ENCODE measurements around the gene NOTCH4.
A peak's percentile ranks its signal among the peaks of the same experiment; 100 is the strongest.

The NOTCH4 gene

DNA sequence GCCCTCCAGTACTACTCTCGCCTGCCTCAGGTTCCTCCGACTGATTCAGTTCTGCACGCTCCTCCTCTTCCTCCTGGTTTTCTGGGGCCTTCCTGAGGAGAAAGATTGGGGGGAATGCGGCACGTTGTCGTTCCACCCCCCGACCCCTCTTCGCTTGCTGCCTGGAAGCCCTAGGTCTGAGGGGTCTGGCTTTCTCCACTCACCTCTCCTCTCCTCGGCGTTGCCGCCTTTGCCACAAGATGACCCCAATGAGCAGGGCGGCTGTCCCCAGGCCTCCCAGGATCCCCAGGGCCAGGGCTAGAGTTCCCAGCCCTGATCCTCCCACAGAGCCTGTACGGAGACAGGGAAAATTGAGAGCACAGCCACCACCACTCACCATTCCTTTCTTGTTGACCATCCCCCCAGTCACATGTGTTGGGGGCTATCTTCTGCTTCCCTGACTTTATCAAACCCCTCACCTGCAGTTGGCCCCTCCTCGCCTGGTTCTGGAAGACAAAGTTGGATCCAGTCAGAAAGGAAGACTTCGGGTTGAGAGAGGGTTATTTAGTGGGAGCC lies 42.6 kb downstream of the NOTCH4 start:
- no peak overlapping the region for H3K18ac ChIP-seq (ENCODE audit: low read length)
- H3K4me2 ChIP-seq (ENCODE audit: insufficient read depth, low read length, poor library complexity, severe bottlenecking), result no peak overlapping the region
- H3K23ac ChIP-seq (ENCODE audit: low read depth, low read length, poor library complexity), result no peak overlapping the region
- H3K9ac ChIP-seq (ENCODE audit: low read depth, low read length, poor library complexity), result no peak overlapping the region
- no peaks in the 10 kb centered on the region for H3K79me1 ChIP-seq (ENCODE audit: low read depth, low read length)
- no peak overlapping the region for H2BK15ac ChIP-seq (ENCODE audit: low read length)
- H2BK120ac ChIP-seq (ENCODE audit: low read depth, low read length), result no peak overlapping the region
- DNase-seq (ENCODE audit: low spot score), result no peak
- H2BK12ac ChIP-seq (ENCODE audit: low read length), result no peak overlapping the region
- peaks cover 25 to 55% of the 10 kb centered on the region in 2 donors for H3K36me3 ChIP-seq (replicated peaks in 1 of 2; ENCODE audit: control insufficient read depth in 2 of 2, insufficient read depth in 2 of 2, low read length in 2 of 2)
- H2AFZ ChIP-seq (ENCODE audit: low read length), result no peak overlapping the region
- H4K91ac ChIP-seq (ENCODE audit: low read depth, low read length, poor library complexity), result no peak overlapping the region
- no peak overlapping the region for H3K4ac ChIP-seq (ENCODE audit: low read length)
- H2BK5ac ChIP-seq (ENCODE audit: low read length), result no peak overlapping the region
- H3K9me3 ChIP-seq (replicated peaks in 1 of 2; ENCODE audit: control insufficient read depth in 2 of 2, insufficient read depth in 1 of 2, low read depth in 1 of 2, low read length in 2 of 2), result no peaks in the 10 kb centered on the region
- peaks cover 5 to 11% of the 10 kb centered on the region in 2 donors for H3K4me1 ChIP-seq (ENCODE audit: control insufficient read depth in 2 of 2, insufficient read depth in 1 of 2, low read depth in 1 of 2, low read length in 2 of 2)
- no peak overlapping the region for H3K4me3 ChIP-seq (ENCODE audit: low read length in 2 of 2)
- H3K14ac ChIP-seq (ENCODE audit: low read length), result no peak overlapping the region
- no peaks in the 10 kb centered on the region for H3K27me3 ChIP-seq (ENCODE audit: control insufficient read depth in 3 of 3, insufficient read depth in 3 of 3, low read depth in 1 of 3, low read length in 3 of 3)
- no CpG with 5 or more reads among the region's 15 CpGs for WGBS, 2 donors (ENCODE audit: extremely low coverage in 2 of 2, insufficient read length in 2 of 2, insufficient replicate concordance in 1 of 2)
- H4K8ac ChIP-seq (ENCODE audit: low read depth, low read length), result no peak overlapping the region
- H3K27ac ChIP-seq (replicated peaks; ENCODE audit: low read length), result no peak overlapping the region
- H2AK5ac ChIP-seq (ENCODE audit: low read depth, low read length), result no peak overlapping the region

- no peak overlapping the region for H3K4me3 ChIP-seq (ENCODE audit: low read length in 2 of 2)
- no peak overlapping the region for H2BK5ac ChIP-seq (ENCODE audit: low read length)
- no peak overlapping the region for H2BK120ac ChIP-seq (ENCODE audit: low read depth, low read length)
- peaks cover 8 to 12% of the 10 kb centered on the region in 2 donors for H3K4me1 ChIP-seq (ENCODE audit: control insufficient read depth in 2 of 2, insufficient read depth in 1 of 2, low read depth in 1 of 2, low read length in 2 of 2)
- H4K91ac ChIP-seq (ENCODE audit: low read depth, low read length, poor library complexity), result no peak overlapping the region
- peaks cover 25 to 47% of the 10 kb centered on the region in 2 donors for H3K36me3 ChIP-seq (replicated peaks in 1 of 2; ENCODE audit: control insufficient read depth in 2 of 2, insufficient read depth in 2 of 2, low read length in 2 of 2)
- H3K27me3 ChIP-seq (ENCODE audit: control insufficient read depth in 3 of 3, insufficient read depth in 3 of 3, low read depth in 1 of 3, low read length in 3 of 3), result no peaks in the 10 kb centered on the region
- H3K79me1 ChIP-seq (ENCODE audit: low read depth, low read length), result no peaks in the 10 kb centered on the region
- H2BK15ac ChIP-seq (ENCODE audit: low read length), result no peak overlapping the region
- no peak overlapping the region for H2BK12ac ChIP-seq (ENCODE audit: low read length)
- no peaks in the 10 kb centered on the region for H3K9me3 ChIP-seq (replicated peaks in 1 of 2; ENCODE audit: control insufficient read depth in 2 of 2, insufficient read depth in 1 of 2, low read depth in 1 of 2, low read length in 2 of 2)
- no peak for DNase-seq (ENCODE audit: low spot score)
- no peak overlapping the region for H2AFZ ChIP-seq (ENCODE audit: low read length)
- no peak overlapping the region for H4K8ac ChIP-seq (ENCODE audit: low read depth, low read length)
- H3K4me2 ChIP-seq (ENCODE audit: insufficient read depth, low read length, poor library complexity, severe bottlenecking), result no peak overlapping the region
- no peak overlapping the region for H3K23ac ChIP-seq (ENCODE audit: low read depth, low read length, poor library complexity)
- no peak overlapping the region for H3K4ac ChIP-seq (ENCODE audit: low read length)
- no peak overlapping the region for H3K14ac ChIP-seq (ENCODE audit: low read length)
- H3K18ac ChIP-seq (ENCODE audit: low read length), result no peak overlapping the region
- no peak overlapping the region for H2AK5ac ChIP-seq (ENCODE audit: low read depth, low read length)
- no CpG with 5 or more reads among the region's 10 CpGs for WGBS, 2 donors (ENCODE audit: extremely low coverage in 2 of 2, insufficient read length in 2 of 2, insufficient replicate concordance in 1 of 2)
- H3K27ac ChIP-seq (replicated peaks; ENCODE audit: low read length), result no peak overlapping the region
- no peak overlapping the region for H3K9ac ChIP-seq (ENCODE audit: low read depth, low read length, poor library complexity)
These were observed 44.0 kb downstream of the NOTCH4 start for GRCh38 chr6:32179766-32180405.

GRCh38 chr6:32178547-32179440 lies 45.1 kb downstream of the NOTCH4 start:
- no peak overlapping the region for H3K14ac ChIP-seq (ENCODE audit: low read length)
- no peak for DNase-seq (ENCODE audit: low spot score)

More at GRCh38 chr6:32178547-32179440, 45.1 kb downstream of the NOTCH4 start:
- Histone ChIP-seq H3K9me3 (replicated peaks in 1 of 2; ENCODE audit: control insufficient read depth in 2 of 2, insufficient read depth in 1 of 2, low read depth in 1 of 2, low read length in 2 of 2) (no peaks in the 10 kb centered on the region), H2BK12ac (ENCODE audit: low read length) (no peak overlapping the region), H3K18ac (ENCODE audit: low read length) (peak overlapping the region; percentile 58), H3K4ac (ENCODE audit: low read length) (no peak overlapping the region), H3K79me1 (ENCODE audit: low read depth, low read length) (peaks cover 3% of the 10 kb centered on the region), H2BK5ac (ENCODE audit: low read length) (peak overlapping the region; percentile 84), H3K27me3 (ENCODE audit: control insufficient read depth in 3 of 3, insufficient read depth in 3 of 3, low read depth in 1 of 3, low read length in 3 of 3) (no peaks in the 10 kb centered on the region), H2BK15ac (ENCODE audit: low read length) (peak overlapping the region; percentile 1), H3K4me2 (ENCODE audit: insufficient read depth, low read length, poor library complexity, severe bottlenecking) (peak overlapping the region; percentile 63), H2BK120ac (ENCODE audit: low read depth, low read length) (no peak overlapping the region), H3K36me3 (replicated peaks in 1 of 2; ENCODE audit: control insufficient read depth in 2 of 2, insufficient read depth in 2 of 2, low read length in 2 of 2) (peaks cover 25 to 48% of the 10 kb centered on the region in 2 donors), H3K4me3 (ENCODE audit: low read length in 2 of 2) (peak overlapping the region; percentile 72 to 86), H2AK5ac (ENCODE audit: low read depth, low read length) (no peak overlapping the region), H4K8ac (ENCODE audit: low read depth, low read length) (no peak overlapping the region), H2AFZ (ENCODE audit: low read length) (peak overlapping the region; percentile 48), H3K9ac (ENCODE audit: low read depth, low read length, poor library complexity) (peak overlapping the region; percentile 78), H3K4me1 (ENCODE audit: control insufficient read depth in 2 of 2, insufficient read depth in 1 of 2, low read depth in 1 of 2, low read length in 2 of 2) (peaks cover 9 to 16% of the 10 kb centered on the region in 2 donors), H3K23ac (ENCODE audit: low read depth, low read length, poor library complexity) (peak overlapping the region; percentile 39), H3K27ac (replicated peaks; ENCODE audit: low read length) (peak overlapping the region; percentile 45), H4K91ac (ENCODE audit: low read depth, low read length, poor library complexity) (no peak overlapping the region)
- 100% methylated on average over 1 of the region's 24 CpGs for WGBS, 2 donors (ENCODE audit: extremely low coverage in 2 of 2, insufficient read length in 2 of 2, insufficient replicate concordance in 1 of 2)

All from neuronal stem cell (in vitro differentiated cells).